GM19238 (cell line): ENCODE results near the gene UBTD1.

Source experiments
- DNase-seq: peaks from one replicate; pipeline ENCODE4 v3.0.0; 2011; ENCODE audit warnings: low spot score; ENCODE audit not compliant: insufficient read length

The UBTD1 gene

GRCh38 chr10:97582169-97582568 is 83.4 kb downstream of the UBTD1 start:
- DNase-seq, result no peak

- no peak for DNase-seq
These were observed 84.8 kb downstream of the UBTD1 start for GRCh38 chr10:97583476-97583875.

GRCh38 chr10:97584060-97584797 is 85.5 kb downstream of the UBTD1 start, which contains the start of gene HOGA1:
HOGA1 (plus strand) TSS chr10:97584389; CDS start chr10:97584704, 315 bp downstream.
- no peak for DNase-seq

GRCh38 chr10:97584798-97585438 is 86.2 kb downstream of the UBTD1 start:
- no peak for DNase-seq

- no peak for DNase-seq
These were observed 86.7 kb downstream of the UBTD1 start for GRCh38 chr10:97585439-97585811.

- DNase-seq, result no peak
These were observed 88.5 kb downstream of the UBTD1 start for GRCh38 chr10:97587183-97587582.

GRCh38 chr10:97589479-97589878 is 90.8 kb downstream of the UBTD1 start, which contains the start of gene C10orf62:
C10orf62 (plus strand) TSS chr10:97589721; CDS start chr10:97589898, 177 bp downstream.
- DNase-seq, result no peak

GRCh38 chr10:97590082-97590747 is 91.5 kb downstream of the UBTD1 start:
- DNase-seq, result no peak

GRCh38 chr10:97590748-97591495 is 92.2 kb downstream of the UBTD1 start:
- no peak for DNase-seq

GRCh38 chr10:97593421-97593820 is 94.7 kb downstream of the UBTD1 start:
- no peak for DNase-seq

GRCh38 chr10:97596101-97597082 is 97.7 kb downstream of the UBTD1 start:
- DNase-seq, result no peak

- no peak for DNase-seq
These were observed 99.1 kb downstream of the UBTD1 start for GRCh38 chr10:97597778-97598177.

GRCh38 chr10:97598407-97599271 is 99.9 kb downstream of the UBTD1 start:
- no peak for DNase-seq

GRCh38 chr10:97599272-97599619 is 100.5 kb downstream of the UBTD1 start:
- DNase-seq, result no peak

GRCh38 chr10:97600616-97601015 is 101.9 kb downstream of the UBTD1 start:
- DNase-seq, result no peak

- DNase-seq, result no peak
These were observed 102.8 kb downstream of the UBTD1 start for GRCh38 chr10:97601268-97602215.

- no peak for DNase-seq
These were observed 108.4 kb downstream of the UBTD1 start for GRCh38 chr10:97607095-97607636.

GRCh38 chr10:97608991-97609561 is 110.4 kb downstream of the UBTD1 start:
- DNase-seq, result no peak
